ENCODE results near the gene PBX3.

GRCh38 chr9:125922854-125923253 lies 175.7 kb downstream of the PBX3 start:
- TF ChIP-seq CTCF (IDR thresholded peaks at IDR 0.05) (no peak), POLR2A (IDR thresholded peaks at IDR 0.05) (no peak)

Measured in lower leg skin (tissue), 3 donors.